ENCODE measurements around the gene MCIDAS. TPM values are rescaled to one million over a fixed set of nuclear protein-coding genes. Genes with fewer than 3 reads are reported as not detected.
A peak's percentile ranks its signal among the peaks of the same experiment; 100 is the strongest.

The MCIDAS gene
- total RNA-seq, 1 experiment from 2014 or later, result 6.4 TPM

GRCh38 chr5:55219770-55220169 lies 7.3 kb downstream of the MCIDAS start (continued):
- TF ChIP-seq ZBTB33 (IDR thresholded peaks at IDR 0.05; ENCODE audit: extremely low read depth, insufficient replicate concordance, low read length) (no peak), CEBPB (IDR thresholded peaks at IDR 0.05; ENCODE audit: low read depth) (no peak), SIN3A (IDR thresholded peaks at IDR 0.05; ENCODE audit: low read depth) (no peak)

- Histone ChIP-seq H2AFZ (ENCODE audit: low read depth, low read length, poor library complexity, severe bottlenecking) (no peak overlapping the region), H3K79me2 (ENCODE audit: insufficient read depth, low read length) (no peaks in the 10 kb centered on the region), H3K27me3 (ENCODE audit: insufficient read depth, low read length) (no peaks in the 10 kb centered on the region), H3K4me3 (replicated peaks in 1 of 2; ENCODE audit: low read depth in 1 of 2, low read length in 2 of 2) (no peak overlapping the region), H3K9me2 (ENCODE audit: insufficient read depth) (0 out of 2 replicates have a peak, but pooled peaks cover 4% of the 10 kb centered on the region), H3K9me3 (ENCODE audit: control insufficient read depth in 1 of 2, insufficient read depth in 1 of 2, low read depth in 1 of 2, low read length in 2 of 2) (no peaks in the 10 kb centered on the region), H3K9ac (ENCODE audit: low read length) (no peak overlapping the region), H4K20me1 (ENCODE audit: insufficient read depth) (no peaks in the 10 kb centered on the region), H3K27ac (ENCODE audit: low read depth, low read length) (no peak overlapping the region; the same call in 1 of the 2 replicates), H3K4me2 (ENCODE audit: low read length) (peak overlapping the region; percentile 52), H3K36me3 (ENCODE audit: control insufficient read depth in 1 of 2, insufficient read depth in 2 of 2, low read length in 2 of 2) (peaks cover 5 to 6% of the 10 kb centered on the region in 2 experiments; a peak in 1 of 4 replicates), H3K4me1 (ENCODE audit: control insufficient read depth in 1 of 2, insufficient read depth in 2 of 2, low read length in 2 of 2) (peaks cover 15 to 22% of the 10 kb centered on the region in 2 experiments)
- intact Hi-C loops (cut with micrococcal nuclease), result loop anchor here (5.0 kb wide), 1 partner anchor 42 kb away; no protein-coding TSS in a partner anchor
- no TSS peak for BruUV-seq (replicated peaks)
- TF ChIP-seq RAD21 (IDR thresholded peaks at IDR 0.05; ENCODE audit: low read depth) (peak; percentile 30; the same call in 1 of the 2 replicates), EZH2phosphoT487 (IDR thresholded peaks at IDR 0.05; ENCODE audit: borderline replicate concordance) (no peak), CTCF (IDR thresholded peaks at IDR 0.05 in 2 of 3, conservative IDR thresholded peaks at IDR 0.05 in 1 of 3; ENCODE audit: borderline replicate concordance in 1 of 3, insufficient read depth in 1 of 3, low read depth in 2 of 3, low read length in 2 of 3) (no peak), SIN3A (IDR thresholded peaks at IDR 0.05; ENCODE audit: low read depth) (peak; percentile 53; the same call in 1 of the 2 replicates), ATF3 (IDR thresholded peaks at IDR 0.05) (no peak), POLR2AphosphoS5 (IDR thresholded peaks at IDR 0.05; ENCODE audit: low read depth, low read length) (peak; percentile 48; the same call in 1 of the 2 replicates), CEBPB (IDR thresholded peaks at IDR 0.05; ENCODE audit: low read depth) (peak; percentile 98), CBX3 (IDR thresholded peaks at IDR 0.05; ENCODE audit: low read depth) (peak; percentile 88), EGR1 (IDR thresholded peaks at IDR 0.05; ENCODE audit: low read depth) (no peak), YY1 (IDR thresholded peaks at IDR 0.05; ENCODE audit: extremely low read depth, insufficient replicate concordance, low read depth, low read length) (peak; percentile 19), FOSL1 (IDR thresholded peaks at IDR 0.05; ENCODE audit: low read depth) (peak; percentile 53; the same call in 1 of the 2 replicates), MAX (IDR thresholded peaks at IDR 0.05) (peak; percentile 64), JUND (IDR thresholded peaks at IDR 0.05) (peak; percentile 69), TCF7L2 (IDR thresholded peaks at IDR 0.05; ENCODE audit: borderline replicate concordance, extremely low read depth, insufficient read depth, insufficient read length) (no peak), EZH2 (IDR thresholded peaks at IDR 0.05) (no peak), SP1 (IDR thresholded peaks at IDR 0.05; ENCODE audit: low read depth) (peak; percentile 93), ZFX (IDR thresholded peaks at IDR 0.05) (no peak)
- ATAC-seq (peak; percentile 86), DNase-seq (ENCODE audit: low read depth, low spot score) (peak; percentile 84)
- RAD21 ChIA-PET (ENCODE audit: low non-redundant PET in 1 of 2, low total read pairs in 2 of 2, uncharacterized antibody in 2 of 2, unreplicated experiment in 2 of 2), result interaction anchor here in 1 of 2 experiments (1.2 kb wide), 1 partner anchor 42 kb away, joined by 3 read pairs; no protein-coding TSS in a partner anchor
- POLR2A ChIA-PET, result no interaction called here
- CTCF ChIA-PET, result interaction anchor here (0.5 to 1.3 kb wide), 2 partner anchors 47 to 88 kb away, joined by 3 read pairs; partner anchors contain the start of gene DHX29
These were observed 8.1 kb downstream of the MCIDAS start for GRCh38 chr5:55218967-55219366.

Measured in HCT116 (cell line).